Astrocyte of the cerebellum (primary cell): ENCODE measurements around the gene CPNE8.

Experiments
- DNase-seq: peaks from one replicate; pipeline ENCODE4 v3.0.0-alpha.2; 2011; ENCODE audit warnings: low read depth
- H3K4me3 ChIP-seq: 2 replicates; pipeline ENCODE4 v1.5.1; 2011; ENCODE audit warnings: mild to moderate bottlenecking, low read depth, low read length, moderate library complexity
- CTCF ChIP-seq: IDR thresholded peaks from 2 replicates; pipeline ENCODE4 v1.5.1; 2012; ENCODE audit warnings: low read length, low read depth, moderate library complexity, mild to moderate bottlenecking; ENCODE audit errors: missing control alignments
- in situ Hi-C: cut with HindIII; loops from 2 replicates; pipeline ENCODE4 v1.10.0; 2017; ENCODE audit warnings: low sequenced_read_pairs

Gene CPNE8

DNA sequence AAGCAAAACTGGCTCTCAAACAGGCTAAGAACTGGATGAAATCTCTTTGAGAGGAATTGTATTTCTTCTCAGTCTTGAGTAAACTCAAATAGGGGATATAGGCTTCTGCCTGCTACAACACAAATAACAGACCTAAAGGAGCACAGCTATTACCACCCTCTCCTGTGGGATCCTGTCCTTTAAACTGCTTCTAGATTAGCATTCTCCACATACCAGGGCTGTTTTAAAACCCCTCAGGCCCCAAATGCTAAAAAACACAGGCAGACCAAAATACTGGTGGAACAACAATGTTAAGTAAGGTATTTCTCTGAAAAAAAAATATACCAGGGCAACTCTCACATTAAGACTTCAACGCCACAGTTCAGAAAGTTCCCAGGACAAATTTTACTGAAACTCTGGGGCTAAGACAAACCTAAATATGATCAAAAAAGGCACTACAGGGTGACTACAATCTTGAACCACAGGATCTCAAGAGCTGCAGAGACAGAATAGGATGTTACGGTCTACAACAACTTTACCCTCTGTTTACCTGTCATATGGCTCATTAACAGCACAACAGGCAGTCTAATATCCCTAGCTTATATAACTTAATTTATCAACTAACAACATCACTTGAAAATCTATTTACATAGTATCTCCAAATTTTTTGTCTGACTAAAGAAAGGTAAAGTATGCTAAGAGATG lies 7.2 kb downstream of the CPNE8 start:
- no peak for TF ChIP-seq CTCF
- H3K4me3 ChIP-seq = no peak overlapping the region
- in situ Hi-C loops = no loop called here
- DNase-seq = no peak

DNA sequence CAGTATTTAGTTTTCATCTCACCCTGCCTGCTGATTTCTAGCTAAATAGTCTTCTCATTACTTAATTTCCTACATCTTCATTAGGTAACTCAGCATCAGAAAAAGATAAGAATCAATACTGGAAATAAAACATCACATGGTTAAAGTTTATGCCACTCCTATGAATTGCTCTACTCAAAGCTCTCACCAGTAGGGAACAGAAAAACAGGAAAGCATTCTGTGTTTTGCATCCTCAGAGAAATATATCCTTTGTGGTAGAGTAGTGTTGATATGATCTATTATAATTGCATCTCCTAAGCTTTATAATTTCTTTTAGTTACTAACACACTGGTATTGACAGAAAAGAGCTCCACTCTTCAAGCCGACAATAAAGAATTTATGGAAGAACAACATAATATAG lies 9.9 kb downstream of the CPNE8 start:
- no peak overlapping the region for H3K4me3 ChIP-seq
- no peak for DNase-seq
- in situ Hi-C loops = no loop called here
- no peak for TF ChIP-seq CTCF

GRCh38 chr12:38892976-38893375 lies 12.4 kb downstream of the CPNE8 start:
- no peak for TF ChIP-seq CTCF
- DNase-seq = no peak
- in situ Hi-C loops = no loop called here
- no peak overlapping the region for H3K4me3 ChIP-seq

GRCh38 chr12:38892087-38892786 lies 13.2 kb downstream of the CPNE8 start:
- in situ Hi-C loops = no loop called here
- no peak for DNase-seq
- no peak for TF ChIP-seq CTCF

DNA sequence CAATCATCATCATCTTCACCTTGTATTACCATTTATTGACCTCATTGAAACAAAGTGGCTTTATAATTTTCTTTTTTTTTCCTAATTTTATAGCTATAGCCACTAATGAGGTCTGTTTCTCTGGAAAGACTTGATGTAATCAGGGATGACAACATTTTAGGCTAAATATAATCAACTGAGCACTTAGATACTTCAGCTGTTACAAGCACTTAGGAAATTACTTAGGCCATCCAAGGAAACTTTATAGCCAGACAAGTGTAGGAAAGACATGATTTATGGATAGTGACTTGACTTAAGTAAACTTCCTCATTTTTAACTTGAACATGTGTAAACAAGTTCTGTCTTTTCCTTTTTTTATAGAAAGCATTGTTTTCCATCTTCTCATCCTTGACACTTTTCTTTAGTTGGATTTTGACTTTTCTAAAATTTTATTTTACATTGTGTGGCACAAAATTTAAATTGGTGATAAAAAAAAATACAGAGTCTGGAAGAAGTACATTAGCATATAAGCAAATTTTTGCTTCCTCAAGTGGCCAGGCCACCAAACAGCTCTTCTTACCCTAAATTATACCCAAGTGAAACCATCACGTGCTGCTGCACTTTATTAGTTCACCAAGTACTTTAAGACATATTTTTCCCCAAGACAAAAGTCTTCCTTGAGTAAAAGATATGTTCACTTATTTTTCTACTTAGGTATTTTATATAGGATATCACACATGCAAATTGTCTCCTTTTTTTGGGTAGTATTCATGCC lies 15.1 kb downstream of the CPNE8 start:
- in situ Hi-C loops = no loop called here
- no peak for DNase-seq
- no peak for TF ChIP-seq CTCF
- no peak overlapping the region for H3K4me3 ChIP-seq

More at GRCh38 chr12:38892087-38892786, 13.2 kb downstream of the CPNE8 start:
- no peak overlapping the region for H3K4me3 ChIP-seq

DNA sequence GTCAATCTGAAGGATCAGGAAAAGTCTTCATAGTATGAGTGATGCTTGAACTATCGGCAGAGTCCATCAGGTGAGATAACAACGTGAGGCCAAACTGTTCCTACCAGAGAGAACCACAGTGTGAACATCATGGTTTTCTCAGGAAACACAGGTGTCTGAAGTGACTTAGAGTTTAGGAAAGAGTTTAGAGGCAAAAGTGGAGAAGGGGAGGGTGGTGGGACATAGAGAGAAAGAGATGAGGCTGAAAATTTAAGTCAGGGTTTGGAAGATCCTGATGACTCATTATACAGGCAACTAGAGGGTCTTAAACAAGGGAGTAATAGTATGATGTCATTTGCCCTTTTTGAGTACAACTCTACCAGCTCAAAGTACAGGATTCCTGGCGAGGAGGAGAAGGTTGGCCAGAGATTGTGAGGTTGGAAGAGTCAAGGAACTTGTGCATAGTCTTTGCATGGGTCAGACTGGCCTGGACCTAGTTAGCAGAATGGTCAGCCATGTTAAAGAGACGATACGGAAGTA lies 16.0 kb downstream of the CPNE8 start:
- no peak for DNase-seq
- TF ChIP-seq CTCF = no peak
- H3K4me3 ChIP-seq = no peak overlapping the region
- in situ Hi-C loops = no loop called here
